GM12892 (cell line): ENCODE data around the gene VPS39.

Experiments used
- POLR2AphosphoS5 ChIP-seq: IDR thresholded peaks from 2 replicates; pipeline ENCODE4 v1.6.1; 2011; ENCODE audit warnings: low read depth, low read length, control low read depth
- TAF1 ChIP-seq: IDR thresholded peaks from 2 replicates; pipeline ENCODE4 v1.6.1; 2011; ENCODE audit warnings: low read depth, mild to moderate bottlenecking, control low read depth, low read length, borderline replicate concordance

- no peak for TF ChIP-seq POLR2AphosphoS5
- TF ChIP-seq TAF1: no peak
Measured at GRCh38 chr15:42135351-42135750, 72.8 kb downstream of the VPS39 start.
